Measurements from ENCODE around the gene DLEC1. TPM values are rescaled to one million over a fixed set of nuclear protein-coding genes. Genes with fewer than 3 reads are reported as not detected.

DLEC1 gene
- total RNA-seq, 2 donors from 2014 or later: 3.9 to 6.0 TPM

DNA sequence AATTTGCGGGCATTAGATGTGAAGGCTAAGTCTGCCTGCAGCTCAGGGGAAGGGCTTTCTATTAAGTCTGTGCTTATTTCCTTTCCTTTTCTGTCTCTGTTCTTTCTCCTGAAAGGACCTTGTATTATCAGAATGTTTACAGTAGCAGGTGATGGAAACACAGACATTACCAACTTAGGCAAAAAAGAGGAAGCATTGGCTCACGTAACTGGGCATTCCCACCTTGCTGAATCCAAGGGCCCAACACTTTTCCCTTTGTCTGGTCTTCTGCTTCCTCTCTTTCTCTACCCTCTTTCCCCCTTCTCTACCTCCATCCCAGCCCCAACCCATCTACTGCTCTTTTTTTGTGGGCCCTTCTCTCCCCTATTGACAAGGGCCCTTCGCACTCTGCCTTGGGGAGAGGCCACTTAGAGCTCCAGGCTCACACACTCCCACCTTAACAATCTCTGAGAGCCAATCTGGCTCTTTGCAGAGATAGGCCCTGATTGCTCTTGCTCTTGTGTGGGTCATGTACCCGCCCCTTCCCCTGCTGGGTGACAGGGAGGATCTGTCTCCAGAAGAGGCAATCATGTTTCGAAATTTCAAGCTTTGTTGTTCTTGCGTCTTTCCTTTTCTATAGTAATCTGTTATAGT, 62.9 kb downstream of the DLEC1 start:
- H3K36me3 Mint-ChIP-seq (ENCODE audit: low read depth): no peaks in the 10 kb centered on the region
- H3K27me3 ChIP-seq (ENCODE audit: control insufficient read depth, insufficient read depth, low read length, poor library complexity, severe bottlenecking): no peaks in the 10 kb centered on the region
- no peak overlapping the region for H3K27ac ChIP-seq (ENCODE audit: low read depth, low read length)
- TF ChIP-seq, protein P1, sequence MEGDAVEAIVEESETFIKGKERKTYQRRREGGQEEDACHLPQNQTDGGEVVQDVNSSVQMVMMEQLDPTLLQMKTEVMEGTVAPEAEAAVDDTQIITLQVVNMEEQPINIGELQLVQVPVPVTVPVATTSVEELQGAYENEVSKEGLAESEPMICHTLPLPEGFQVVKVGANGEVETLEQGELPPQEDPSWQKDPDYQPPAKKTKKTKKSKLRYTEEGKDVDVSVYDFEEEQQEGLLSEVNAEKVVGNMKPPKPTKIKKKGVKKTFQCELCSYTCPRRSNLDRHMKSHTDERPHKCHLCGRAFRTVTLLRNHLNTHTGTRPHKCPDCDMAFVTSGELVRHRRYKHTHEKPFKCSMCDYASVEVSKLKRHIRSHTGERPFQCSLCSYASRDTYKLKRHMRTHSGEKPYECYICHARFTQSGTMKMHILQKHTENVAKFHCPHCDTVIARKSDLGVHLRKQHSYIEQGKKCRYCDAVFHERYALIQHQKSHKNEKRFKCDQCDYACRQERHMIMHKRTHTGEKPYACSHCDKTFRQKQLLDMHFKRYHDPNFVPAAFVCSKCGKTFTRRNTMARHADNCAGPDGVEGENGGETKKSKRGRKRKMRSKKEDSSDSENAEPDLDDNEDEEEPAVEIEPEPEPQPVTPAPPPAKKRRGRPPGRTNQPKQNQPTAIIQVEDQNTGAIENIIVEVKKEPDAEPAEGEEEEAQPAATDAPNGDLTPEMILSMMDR (conservative IDR thresholded peaks at IDR 0.05): no peak
- H3K36me3 ChIP-seq (ENCODE audit: control insufficient read depth, insufficient read depth, low read length): no peaks in the 10 kb centered on the region
- 79 to 81% methylated on average over 5 to 6 of the region's 6 CpGs for WGBS, 2 experiments (ENCODE audit: insufficient coverage in 1 of 2, insufficient read length in 1 of 2)
- H3K9ac ChIP-seq (ENCODE audit: extremely low read depth, low read length, poor library complexity, severe bottlenecking): no peak overlapping the region
- no peak overlapping the region for H3K4me3 Mint-ChIP-seq
- H3K4me1 ChIP-seq (ENCODE audit: control insufficient read depth, insufficient read depth, low read length): peaks cover 8% of the 10 kb centered on the region
- H3K4me3 ChIP-seq (ENCODE audit: low read length): no peak overlapping the region
- H3K27ac Mint-ChIP-seq: no peak overlapping the region
- peaks cover 8% of the 10 kb centered on the region for H3K9me3 Mint-ChIP-seq
- no peak for DNase-seq
- peaks cover 3% of the 10 kb centered on the region for H3K9me3 ChIP-seq (ENCODE audit: control insufficient read depth, low read length)
- peaks cover 7% of the 10 kb centered on the region for H3K27me3 Mint-ChIP-seq (ENCODE audit: insufficient read depth)
- peaks cover 23% of the 10 kb centered on the region for H3K4me1 Mint-ChIP-seq

DNA sequence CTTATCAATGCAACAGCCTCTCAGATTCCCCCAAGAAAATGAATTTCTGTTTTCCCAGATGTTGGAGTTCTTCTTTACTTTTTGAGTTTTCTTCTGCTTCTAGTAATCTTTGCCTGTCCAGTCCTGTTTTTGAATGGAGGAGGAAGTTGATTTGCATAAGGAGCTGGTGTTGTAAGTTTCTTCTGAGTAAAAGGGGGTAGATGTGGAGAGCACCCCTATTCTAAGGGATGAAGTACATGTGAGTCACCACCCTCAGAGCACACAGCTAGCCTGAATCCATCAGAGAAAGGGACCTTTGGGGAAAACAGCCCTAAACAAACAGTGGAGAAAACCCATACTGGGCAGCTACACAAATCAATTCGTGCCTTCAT, 63.4 kb downstream of the DLEC1 start:
- H3K36me3 Mint-ChIP-seq (ENCODE audit: low read depth): no peaks in the 10 kb centered on the region
- no peak overlapping the region for H3K9ac ChIP-seq (ENCODE audit: extremely low read depth, low read length, poor library complexity, severe bottlenecking)
- no peak overlapping the region for H3K4me3 ChIP-seq (ENCODE audit: low read length)
- H3K9me3 ChIP-seq (ENCODE audit: control insufficient read depth, low read length): peaks cover 3% of the 10 kb centered on the region
- H3K27ac Mint-ChIP-seq: no peak overlapping the region
- H3K27me3 Mint-ChIP-seq (ENCODE audit: insufficient read depth): peaks cover 2% of the 10 kb centered on the region
- 68 to 71% methylated on average over 1 of the region's 1 CpG for WGBS, 2 experiments (ENCODE audit: insufficient coverage in 1 of 2, insufficient read length in 1 of 2)
- H3K4me1 ChIP-seq (ENCODE audit: control insufficient read depth, insufficient read depth, low read length): peaks cover 8% of the 10 kb centered on the region
- H3K27ac ChIP-seq (ENCODE audit: low read depth, low read length): no peak overlapping the region
- no peak for DNase-seq
- peaks cover 8% of the 10 kb centered on the region for H3K9me3 Mint-ChIP-seq
- no peaks in the 10 kb centered on the region for H3K36me3 ChIP-seq (ENCODE audit: control insufficient read depth, insufficient read depth, low read length)
- no peaks in the 10 kb centered on the region for H3K27me3 ChIP-seq (ENCODE audit: control insufficient read depth, insufficient read depth, low read length, poor library complexity, severe bottlenecking)
- H3K4me3 Mint-ChIP-seq: no peak overlapping the region
- TF ChIP-seq, protein P1 (conservative IDR thresholded peaks at IDR 0.05): no peak
- peaks cover 23% of the 10 kb centered on the region for H3K4me1 Mint-ChIP-seq

DNA sequence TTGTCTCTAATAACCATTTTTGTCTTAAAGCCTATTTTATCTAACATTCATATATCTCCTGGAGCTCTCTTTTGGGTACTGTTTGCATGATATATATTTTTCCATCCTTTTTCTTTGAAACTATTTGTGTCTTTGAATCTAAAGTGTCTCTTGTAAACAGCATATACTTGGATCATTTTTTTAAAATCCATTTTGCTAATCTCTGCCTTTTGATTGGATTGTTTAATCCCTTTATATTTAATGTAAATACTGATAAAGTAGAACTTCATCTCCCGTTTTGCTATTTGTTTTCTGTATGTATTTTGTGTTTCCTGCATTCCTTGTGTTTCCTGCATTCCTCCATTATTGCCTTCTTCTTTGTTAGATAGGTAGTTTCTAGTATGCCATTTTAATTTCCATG, 66.5 kb downstream of the DLEC1 start:
- Histone ChIP-seq H3K4me1 (ENCODE audit: control insufficient read depth, insufficient read depth, low read length) (peaks cover 6% of the 10 kb centered on the region), H3K4me3 (ENCODE audit: low read length) (no peak overlapping the region), H3K27me3 (ENCODE audit: control insufficient read depth, insufficient read depth, low read length, poor library complexity, severe bottlenecking) (no peaks in the 10 kb centered on the region), H3K9me3 (ENCODE audit: control insufficient read depth, low read length) (peaks cover 3% of the 10 kb centered on the region), H3K9ac (ENCODE audit: extremely low read depth, low read length, poor library complexity, severe bottlenecking) (no peak overlapping the region), H3K27ac (ENCODE audit: low read depth, low read length) (no peak overlapping the region), H3K36me3 (ENCODE audit: control insufficient read depth, insufficient read depth, low read length) (no peaks in the 10 kb centered on the region)
- H3K27ac Mint-ChIP-seq: no peak overlapping the region
- peaks cover 2% of the 10 kb centered on the region for H3K27me3 Mint-ChIP-seq (ENCODE audit: insufficient read depth)
- H3K4me3 Mint-ChIP-seq: no peak overlapping the region
- DNase-seq: no peak
- TF ChIP-seq, protein P1 (conservative IDR thresholded peaks at IDR 0.05): no peak
- H3K4me1 Mint-ChIP-seq: peaks cover 11% of the 10 kb centered on the region
- no peaks in the 10 kb centered on the region for H3K36me3 Mint-ChIP-seq (ENCODE audit: low read depth)
- no CpG with 5 or more reads among the region's 1 CpG for whole genome bisulfite sequencing, 2 experiments (ENCODE audit: insufficient coverage in 1 of 2, insufficient read length in 1 of 2)
- H3K9me3 Mint-ChIP-seq: peaks cover 8% of the 10 kb centered on the region

All from endodermal cell (in vitro differentiated cells).